GM19193 (cell line): Measurements from ENCODE around the gene CAMK2D.

Experiments used
- POLR2A ChIP-seq: IDR thresholded peaks from 4 replicates; pipeline ENCODE4 v1.6.1; 2011; ENCODE audit not compliant: insufficient read depth, insufficient read length; ENCODE audit errors: extremely low read depth

The CAMK2D gene

DNA sequence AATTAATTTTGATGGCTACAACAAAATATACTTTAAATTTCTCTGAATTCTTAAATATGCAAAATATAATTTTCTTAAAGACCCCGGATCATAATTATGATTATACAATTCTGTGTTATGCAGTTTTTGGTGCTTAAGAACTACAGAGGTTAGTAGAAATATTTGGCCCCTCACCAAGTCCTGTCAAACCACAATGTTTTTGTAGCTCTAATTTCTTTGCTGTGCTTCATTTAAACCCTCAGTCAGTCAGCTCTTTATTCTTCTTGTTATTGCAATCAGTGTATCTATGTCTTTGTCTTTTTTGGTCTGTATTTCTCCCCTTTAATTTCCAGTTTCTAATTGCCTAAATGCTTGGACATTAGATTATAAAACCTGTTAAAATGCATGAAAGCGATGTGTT lies 186.1 kb downstream of the CAMK2D start:
- no peak for TF ChIP-seq POLR2A

DNA sequence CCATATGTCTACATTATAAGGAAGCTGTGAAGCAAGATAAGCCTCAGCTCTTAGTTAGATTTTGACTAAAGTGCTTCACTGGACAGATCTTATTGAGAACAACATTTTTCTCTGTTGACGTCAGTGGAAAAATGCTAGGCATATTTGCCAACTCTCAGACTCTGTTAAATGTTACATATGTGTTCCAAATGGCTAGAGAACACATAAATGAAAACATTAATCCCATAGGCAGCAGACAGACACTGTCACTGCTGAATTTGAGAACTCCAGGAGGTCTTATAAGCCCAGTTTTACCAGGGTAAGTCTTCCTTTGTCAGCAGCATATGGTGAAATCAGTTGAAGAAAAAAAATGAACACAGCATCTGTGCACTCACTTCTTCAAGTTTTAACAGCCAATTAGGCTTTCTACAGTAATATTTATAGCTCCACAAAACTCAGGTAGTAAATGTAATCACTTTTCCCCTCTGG lies 186.9 kb downstream of the CAMK2D start:
- TF ChIP-seq POLR2A = no peak

GRCh38 chr4:113572620-113573019 lies 188.9 kb downstream of the CAMK2D start:
- no peak for TF ChIP-seq POLR2A

GRCh38 chr4:113566015-113566795 lies 195.3 kb downstream of the CAMK2D start:
- TF ChIP-seq POLR2A = no peak

DNA sequence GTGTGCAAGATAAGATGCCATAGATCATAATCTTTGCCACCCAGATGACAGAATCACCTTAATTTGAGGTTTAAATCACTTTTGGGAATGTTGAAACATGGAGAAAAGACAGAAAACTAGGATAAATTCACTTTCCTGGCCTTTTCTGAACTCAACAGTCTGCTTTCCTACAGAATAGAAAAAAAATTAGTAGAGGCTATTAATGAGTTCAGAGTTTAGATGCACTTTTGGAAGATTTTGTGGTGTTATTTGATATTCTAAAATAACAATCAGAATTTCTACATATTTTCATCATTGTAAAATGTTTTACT lies 195.9 kb downstream of the CAMK2D start:
- TF ChIP-seq POLR2A = no peak

DNA sequence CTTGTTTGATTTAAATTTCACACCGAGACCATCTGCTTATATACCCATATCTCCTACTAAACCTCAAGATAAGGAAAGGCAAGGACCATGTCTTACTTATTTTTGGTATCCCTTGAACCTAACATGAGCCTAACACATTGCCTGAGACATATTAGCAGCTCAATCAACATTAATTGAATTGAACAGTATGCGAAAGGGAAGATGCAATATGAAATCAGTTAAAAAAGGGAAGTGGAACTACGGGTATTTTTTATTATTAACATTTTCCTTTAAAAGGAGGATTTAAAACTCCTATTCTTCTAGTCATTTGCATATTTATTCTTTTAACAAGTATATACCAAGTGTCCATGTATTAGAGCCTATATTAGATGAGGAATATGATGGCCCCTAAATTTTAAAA lies 197.0 kb downstream of the CAMK2D start:
- TF ChIP-seq POLR2A = no peak

DNA sequence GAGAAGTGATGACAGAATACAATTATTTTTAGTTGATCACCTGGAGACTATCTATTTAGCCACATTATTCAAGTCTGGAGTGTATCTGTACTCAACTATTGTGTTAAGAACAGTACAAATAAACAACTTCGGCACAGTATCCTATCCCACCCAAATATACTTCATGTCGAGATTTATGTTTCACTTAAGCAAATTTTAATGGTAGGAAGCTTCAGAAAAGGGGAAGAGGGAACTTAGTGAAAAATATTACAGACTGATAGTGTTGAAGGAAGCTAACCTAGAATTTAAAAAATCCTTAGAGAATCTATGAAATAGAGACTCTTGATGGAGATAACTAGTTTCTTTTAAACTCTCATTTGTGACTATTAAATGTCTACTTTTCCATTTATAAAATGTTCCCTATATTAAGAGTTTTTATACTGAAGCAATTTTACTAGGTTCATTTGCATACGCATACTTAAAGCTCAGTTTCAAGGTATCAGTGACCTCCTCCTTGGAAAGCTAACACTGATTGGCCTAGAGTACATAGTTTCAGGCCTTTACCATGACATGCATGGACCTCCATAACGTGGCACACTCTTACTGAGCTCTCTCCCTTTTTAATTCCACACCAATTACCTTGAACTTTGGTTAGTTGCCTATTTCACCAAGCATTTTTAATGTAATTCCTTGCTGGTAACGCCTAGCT lies 197.7 kb downstream of the CAMK2D start:
- no peak for TF ChIP-seq POLR2A

GRCh38 chr4:113561758-113562157 lies 199.8 kb downstream of the CAMK2D start:
- no peak for TF ChIP-seq POLR2A

DNA sequence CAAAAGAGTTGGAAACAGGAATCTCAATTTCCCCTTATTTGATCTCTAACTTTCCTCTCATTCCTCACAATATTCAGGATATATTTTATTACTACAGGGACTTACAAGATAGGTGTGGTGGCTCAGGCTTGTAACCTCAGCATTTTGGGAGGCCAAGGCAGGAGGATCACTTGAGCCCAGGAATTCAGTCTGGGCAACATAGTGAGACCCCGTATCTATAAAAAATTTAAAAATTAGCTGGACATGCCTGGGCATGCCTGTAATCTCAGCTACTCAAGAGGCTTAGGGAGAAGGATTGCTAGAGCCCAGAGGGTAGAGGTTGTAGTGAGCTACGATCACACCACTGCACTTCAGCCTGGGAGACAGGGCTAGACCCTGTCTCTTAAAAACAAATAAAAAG lies 200.4 kb downstream of the CAMK2D start:
- TF ChIP-seq POLR2A = no peak

- no peak for TF ChIP-seq POLR2A
Observed at GRCh38 chr4:113560579-113560978, 201.0 kb downstream of the CAMK2D start.

- TF ChIP-seq POLR2A = no peak
Observed at GRCh38 chr4:113559947-113560346, 201.6 kb downstream of the CAMK2D start.

DNA sequence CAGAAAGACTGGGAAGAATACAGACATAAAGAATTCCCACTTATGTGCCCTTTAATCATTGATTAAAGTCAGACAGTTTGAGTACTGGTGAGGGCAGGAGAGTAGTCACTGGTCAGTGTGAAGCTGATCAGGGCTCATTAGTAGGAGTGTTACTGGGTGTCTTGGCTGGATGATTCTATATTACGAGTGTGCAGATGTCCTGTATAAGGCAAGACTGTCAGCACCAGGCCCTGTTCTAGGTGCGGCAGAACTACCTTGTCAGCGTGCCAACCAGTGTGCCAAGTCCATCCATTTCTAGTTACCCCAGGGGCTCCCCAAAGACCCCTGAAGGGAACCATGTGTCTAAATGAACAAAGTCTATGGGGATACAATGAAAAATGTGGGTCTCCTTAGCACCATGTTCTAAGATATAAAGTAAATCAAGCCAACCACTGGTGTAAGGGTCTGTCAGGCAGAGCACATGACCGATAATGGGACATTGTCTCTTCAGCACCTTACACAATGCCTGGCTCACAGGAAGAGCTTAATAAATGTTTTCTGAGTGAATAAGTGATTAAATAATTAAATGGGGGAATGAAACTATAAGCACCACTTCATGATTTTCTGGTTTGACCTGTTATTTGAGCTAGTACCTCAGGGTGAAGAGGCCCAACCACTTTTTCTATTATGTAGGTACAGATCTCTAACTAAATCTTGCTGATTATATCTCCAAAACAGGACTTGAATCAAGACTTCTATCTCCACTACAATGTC lies 205.0 kb downstream of the CAMK2D start:
- TF ChIP-seq POLR2A = no peak

DNA sequence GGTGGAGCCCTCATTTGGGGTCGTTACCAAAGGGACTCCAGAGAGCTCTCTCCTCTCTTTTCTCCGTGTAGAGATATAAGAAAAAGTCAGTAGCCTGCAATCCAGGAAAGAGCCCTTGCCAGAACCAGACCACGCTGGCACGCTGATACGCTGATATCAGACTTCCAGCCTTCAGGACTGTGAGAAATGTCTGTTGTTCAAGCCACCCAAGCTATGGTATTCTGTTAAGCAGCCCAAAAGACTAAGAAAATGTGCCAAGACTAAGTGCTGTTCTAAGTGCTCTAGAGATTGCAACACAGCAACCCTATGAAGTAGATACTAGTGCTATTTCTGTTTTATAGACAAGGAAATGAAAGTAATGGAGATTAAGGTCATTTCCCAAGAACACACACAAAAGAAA lies 205.7 kb downstream of the CAMK2D start:
- TF ChIP-seq POLR2A = no peak

- TF ChIP-seq POLR2A = no peak
Observed at GRCh38 chr4:113553082-113553481, 208.5 kb downstream of the CAMK2D start.

- TF ChIP-seq POLR2A = no peak
Observed at GRCh38 chr4:113550510-113550909, 211.0 kb downstream of the CAMK2D start.

DNA sequence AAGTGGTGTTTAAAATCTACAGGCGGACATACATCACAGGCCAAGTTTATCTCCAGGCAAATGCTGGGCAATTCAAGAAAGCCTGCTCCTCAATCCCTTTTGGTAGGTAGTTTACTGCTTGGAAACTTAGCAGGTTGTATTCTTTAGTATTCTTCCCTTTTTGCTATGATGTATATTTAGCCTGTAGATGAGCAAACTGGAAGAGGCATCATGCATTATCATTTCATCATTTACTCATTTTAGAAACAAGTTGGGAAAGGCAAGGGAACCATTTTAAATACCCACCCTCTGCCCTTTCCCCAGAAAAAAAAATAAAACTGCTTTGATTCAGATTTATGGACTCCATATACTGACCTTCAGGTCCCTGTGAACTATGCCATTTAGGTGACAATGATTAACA lies 213.2 kb downstream of the CAMK2D start:
- no peak for TF ChIP-seq POLR2A
